ENCODE data around the gene GSTA4. TPM values are rescaled to one million over a fixed set of nuclear protein-coding genes. Genes with fewer than 3 reads are reported as not detected.
A peak's percentile ranks its signal among the peaks of the same experiment; 100 is the strongest.

The GSTA4 gene
- total RNA-seq, 3 donors from 2014 or later = 8.3 to 15.5 (median 14.7) TPM

GRCh38 chr6:52929321-52930164 is 65.5 kb downstream of the GSTA4 start:
- Histone ChIP-seq H3K4me3 (no peak overlapping the region), H3K4me1 (ENCODE audit: low read depth) (no peaks in the 10 kb centered on the region), H3K9me3 (no peaks in the 10 kb centered on the region), H3K36me3 (ENCODE audit: low read depth) (no peaks in the 10 kb centered on the region)
- intact Hi-C loops (cut with DNase I, micrococcal nuclease) = no loop called here
- ATAC-seq (peak; percentile 51), DNase-seq (no peak)
- TF ChIP-seq, protein P1, sequence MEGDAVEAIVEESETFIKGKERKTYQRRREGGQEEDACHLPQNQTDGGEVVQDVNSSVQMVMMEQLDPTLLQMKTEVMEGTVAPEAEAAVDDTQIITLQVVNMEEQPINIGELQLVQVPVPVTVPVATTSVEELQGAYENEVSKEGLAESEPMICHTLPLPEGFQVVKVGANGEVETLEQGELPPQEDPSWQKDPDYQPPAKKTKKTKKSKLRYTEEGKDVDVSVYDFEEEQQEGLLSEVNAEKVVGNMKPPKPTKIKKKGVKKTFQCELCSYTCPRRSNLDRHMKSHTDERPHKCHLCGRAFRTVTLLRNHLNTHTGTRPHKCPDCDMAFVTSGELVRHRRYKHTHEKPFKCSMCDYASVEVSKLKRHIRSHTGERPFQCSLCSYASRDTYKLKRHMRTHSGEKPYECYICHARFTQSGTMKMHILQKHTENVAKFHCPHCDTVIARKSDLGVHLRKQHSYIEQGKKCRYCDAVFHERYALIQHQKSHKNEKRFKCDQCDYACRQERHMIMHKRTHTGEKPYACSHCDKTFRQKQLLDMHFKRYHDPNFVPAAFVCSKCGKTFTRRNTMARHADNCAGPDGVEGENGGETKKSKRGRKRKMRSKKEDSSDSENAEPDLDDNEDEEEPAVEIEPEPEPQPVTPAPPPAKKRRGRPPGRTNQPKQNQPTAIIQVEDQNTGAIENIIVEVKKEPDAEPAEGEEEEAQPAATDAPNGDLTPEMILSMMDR (IDR thresholded peaks at IDR 0.05) = no peak

Other genes starting within 250 kb of the GSTA4 start
- under 1 TPM in 2 of 3 donors, not detected in 1; 0.27 to 0.29 TPM for gene GSTA2, start 231.8 kb downstream of the GSTA4 start, total RNA-seq
- 1 to 10 TPM in 2 of 3 donors, under 1 TPM in 1; 0.89 to 4.1 (median 1.1) TPM for gene GSTA1, start 191.5 kb downstream of the GSTA4 start, total RNA-seq
- not detected for gene GSTA5, start 154.5 kb downstream of the GSTA4 start, total RNA-seq
- not detected for gene GSTA3, start 85.6 kb downstream of the GSTA4 start, total RNA-seq
- 10 to 100 TPM; 17.6 to 23.3 (median 18.7) TPM for gene CILK1, start 66.5 kb upstream of the GSTA4 start, total RNA-seq
- gene FBXO9, start 70.1 kb upstream of the GSTA4 start, total RNA-seq = 100 to 1,000 TPM in 1 of 3 donors, 10 to 100 TPM in 2; 80.3 to 100 (median 80.4) TPM
- gene GCM1, start 153.6 kb upstream of the GSTA4 start, total RNA-seq = not detected

All from mucosa of descending colon (tissue), 3 donors.